HG03442 (cell line): ENCODE measurements around the gene PLA2G2A.
"Not testable (repeated sequence)": the region's sequence is repeated elsewhere in the genome, so short reads cannot be mapped to it uniquely, and the experiment has no call there.

Experiments used
- ATAC-seq: cut with Tn5 transposase; IDR thresholded peaks from one replicate; pipeline ENCODE4 v1.9.1; 2021; ENCODE audit warnings: mild to moderate bottlenecking, moderate library complexity; ENCODE audit not compliant: unreplicated experiment

PLA2G2A gene, protein sequence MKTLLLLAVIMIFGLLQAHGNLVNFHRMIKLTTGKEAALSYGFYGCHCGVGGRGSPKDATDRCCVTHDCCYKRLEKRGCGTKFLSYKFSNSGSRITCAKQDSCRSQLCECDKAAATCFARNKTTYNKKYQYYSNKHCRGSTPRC

DNA sequence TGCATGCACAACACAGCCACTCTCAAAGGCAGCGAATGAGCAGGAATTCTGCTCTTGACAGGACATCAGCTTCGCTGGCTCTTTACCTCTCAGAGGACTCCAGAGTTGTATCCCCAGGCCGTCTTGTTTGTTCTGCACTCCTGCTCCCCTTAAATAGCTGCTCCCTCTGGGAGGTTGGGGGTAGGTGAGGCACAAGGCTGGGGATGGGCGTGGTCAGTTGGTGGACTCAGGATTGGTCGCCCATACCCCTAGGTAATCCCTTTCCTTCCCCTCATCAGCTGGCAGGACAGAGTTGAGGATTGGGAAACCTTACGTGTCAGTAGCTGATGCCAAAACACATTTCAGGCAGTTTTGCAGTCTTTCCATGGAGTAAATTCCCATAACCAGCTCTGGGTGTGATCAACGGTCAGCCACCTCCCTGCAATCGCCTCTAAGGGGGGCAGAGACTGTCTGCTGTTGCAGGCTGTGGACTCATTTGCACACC, at the start of gene PLA2G2A:
PLA2G2A (minus strand) TSS at position 125 of the 484 bp plus-strand sequence. CDS start 845 bp downstream, outside the sequence.
- ATAC-seq, result no peak

DNA sequence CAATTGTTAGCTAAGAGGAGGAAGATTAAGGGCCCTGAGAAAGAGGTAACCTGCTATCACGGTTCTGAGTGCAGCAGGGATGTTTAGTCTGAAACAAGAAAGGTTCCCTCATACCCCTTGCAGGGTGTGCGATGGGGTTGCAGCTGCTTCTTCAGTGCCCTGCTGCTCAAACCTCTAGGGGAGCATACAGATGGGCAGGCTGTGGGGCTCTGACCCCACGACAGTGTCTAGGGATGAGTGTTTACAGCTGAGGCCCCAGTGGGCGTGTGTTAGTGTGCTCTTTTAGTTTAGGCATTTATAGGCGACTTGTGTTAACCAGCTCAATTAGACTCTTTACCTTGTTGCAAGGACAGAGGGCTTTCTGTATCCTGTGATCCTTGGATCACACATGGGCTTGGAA, 49.3 kb upstream of the PLA2G2A start:
- ATAC-seq, result no peak

DNA sequence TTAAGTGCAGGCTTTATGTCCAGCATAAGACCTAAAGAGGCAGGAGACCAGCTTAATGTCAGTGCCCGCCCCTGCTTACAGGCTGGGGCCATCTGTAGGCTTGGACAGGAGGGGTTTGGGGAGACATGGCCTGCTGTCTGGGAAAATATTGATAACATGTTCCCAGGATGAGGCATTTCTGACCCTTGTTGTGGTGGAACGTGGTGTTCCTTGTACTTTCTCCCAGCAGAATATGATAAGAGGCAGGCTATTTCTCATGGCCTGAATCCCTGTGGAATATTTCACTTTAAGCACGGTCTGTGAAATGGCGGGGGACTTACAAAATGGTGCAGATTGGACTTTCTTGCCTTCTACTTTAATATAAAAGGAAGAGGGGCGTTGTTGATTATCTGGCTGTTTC, 48.7 kb upstream of the PLA2G2A start:
- no peak for ATAC-seq

DNA sequence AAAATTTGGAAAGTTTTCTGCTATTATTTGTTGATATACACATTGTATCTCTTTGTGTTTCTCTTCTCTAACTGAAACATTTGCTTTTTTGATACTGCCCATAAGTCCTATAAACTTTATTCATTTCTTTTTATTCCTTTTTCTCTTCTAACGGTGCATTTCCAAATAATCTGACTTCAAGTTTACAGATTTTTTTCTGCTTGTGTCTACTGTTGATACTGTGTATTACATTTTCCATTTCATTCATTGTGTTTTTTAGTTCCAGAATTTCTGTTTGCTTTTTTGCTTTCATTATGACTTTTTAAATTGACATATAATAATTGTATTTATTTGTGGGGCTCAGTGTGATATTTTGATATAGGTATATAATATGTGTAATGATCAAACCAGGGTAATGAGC, 38.3 kb upstream of the PLA2G2A start:
- no peak for ATAC-seq

DNA sequence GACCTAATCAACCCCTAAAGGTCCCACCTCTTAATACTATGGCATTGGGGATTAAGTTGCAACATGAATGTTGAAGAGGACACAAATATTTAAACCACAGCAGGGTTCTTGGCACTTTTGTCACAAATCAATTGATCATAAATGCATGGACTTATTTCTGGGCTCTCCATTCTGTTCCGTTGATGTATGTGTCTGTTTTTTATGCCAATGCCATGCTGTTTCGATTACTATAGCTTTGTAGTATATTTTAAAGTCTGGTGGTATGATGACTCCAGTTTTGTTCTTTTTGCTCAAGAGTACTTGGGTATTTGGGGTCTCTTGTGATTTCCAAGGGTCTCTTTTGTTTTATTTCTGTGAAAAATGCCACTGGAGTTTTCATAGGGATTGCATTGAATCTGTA, 34.7 kb upstream of the PLA2G2A start:
- no peak for ATAC-seq

DNA sequence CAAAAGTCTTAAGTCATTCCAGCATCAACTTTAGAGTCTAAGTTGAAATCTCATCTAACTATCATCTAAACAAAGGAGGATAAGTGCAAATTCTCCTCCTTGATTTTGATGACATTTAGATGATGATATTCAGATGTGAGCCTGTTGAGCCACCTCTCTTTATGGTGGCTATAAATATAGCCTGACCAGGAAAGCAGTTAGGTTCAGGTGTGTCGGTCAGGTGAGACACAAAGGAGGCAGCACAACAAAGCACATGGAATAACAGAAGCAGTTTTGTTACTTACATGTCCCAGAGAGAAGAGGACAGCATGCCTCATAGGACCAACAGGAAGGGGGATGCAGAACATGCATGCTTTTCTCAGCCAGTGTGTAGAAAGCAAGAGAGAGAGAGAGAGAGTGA, 30.6 kb upstream of the PLA2G2A start:
- ATAC-seq, result no peak

DNA sequence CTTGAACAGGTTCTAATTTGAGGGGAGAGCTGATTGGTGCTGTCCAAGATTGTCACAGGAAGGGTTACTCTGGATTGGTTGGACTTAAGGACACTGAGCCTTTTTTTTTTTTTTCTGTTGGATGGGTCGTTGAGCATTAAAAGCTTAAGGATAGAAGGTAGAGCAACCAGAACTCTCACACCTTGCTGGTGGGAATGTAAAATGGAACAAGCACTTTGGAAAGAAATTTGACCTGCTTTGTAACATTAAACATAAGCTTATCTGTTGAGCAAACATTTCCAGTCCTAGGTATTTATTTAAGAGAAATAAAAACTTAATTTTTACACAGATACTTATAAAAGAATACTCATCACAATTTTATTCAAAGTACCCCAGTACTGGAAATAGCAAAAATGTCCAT, 29.8 kb upstream of the PLA2G2A start:
- no peak for ATAC-seq

DNA sequence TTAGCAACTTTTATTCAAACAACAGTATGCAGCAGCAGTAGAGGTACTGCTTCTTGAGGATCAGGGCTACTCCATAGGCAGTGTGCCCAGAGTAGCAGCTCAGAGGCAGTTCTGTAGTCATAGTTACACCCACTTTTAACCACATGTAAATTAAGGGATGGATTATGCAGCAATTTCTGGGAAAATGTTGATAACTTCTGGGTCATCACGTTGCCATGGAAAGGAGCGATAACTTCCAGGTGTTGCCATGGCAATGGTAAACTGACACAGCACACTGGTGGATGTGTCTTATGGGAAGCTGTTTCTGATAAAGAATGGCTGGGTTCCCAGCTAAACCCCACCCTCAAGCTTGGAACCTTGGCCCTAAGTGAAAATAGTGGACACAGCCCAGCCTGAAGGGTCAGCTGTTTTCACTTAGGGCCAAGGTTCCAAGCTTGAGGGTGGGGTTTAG, 29.0 kb upstream of the PLA2G2A start:
- ATAC-seq, result no peak

DNA sequence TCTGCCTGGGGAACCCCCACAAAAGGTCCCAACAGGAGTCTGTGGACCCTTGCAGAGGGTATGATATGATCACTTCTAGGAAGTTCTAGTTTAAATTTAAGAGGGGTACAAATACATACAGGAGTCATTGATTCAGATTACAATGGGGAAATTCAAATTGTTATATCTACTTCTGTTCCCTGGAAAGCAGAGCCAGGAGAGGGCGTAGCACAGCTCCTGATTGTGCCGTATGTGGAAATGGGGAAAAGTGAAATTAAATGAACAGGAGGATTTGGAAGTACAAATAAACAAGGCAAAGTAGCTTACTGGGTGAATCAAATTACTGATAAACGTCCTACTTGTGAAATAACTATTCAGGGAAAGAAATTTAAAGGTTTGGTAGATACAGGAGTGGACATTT, 19.4 kb upstream of the PLA2G2A start:
- not testable (repeated sequence) for ATAC-seq

DNA sequence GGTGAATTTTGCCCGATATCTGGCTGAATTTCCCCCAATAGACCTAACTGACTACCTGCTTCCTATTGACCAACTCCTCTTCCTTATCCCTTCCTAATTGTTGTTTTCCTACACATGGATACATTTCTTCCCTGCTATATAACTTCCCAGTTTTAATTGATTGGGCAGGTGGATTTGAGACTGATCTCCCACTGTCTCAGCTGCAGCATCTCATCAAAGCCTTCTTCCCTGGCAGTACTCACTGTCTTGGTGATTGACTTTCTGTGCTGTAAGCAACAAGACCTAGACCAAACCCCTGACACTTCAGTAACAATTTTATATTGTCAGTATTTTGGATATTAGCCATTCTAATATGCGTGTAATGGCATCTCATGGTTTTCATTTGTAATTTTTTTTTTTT, 11.3 kb upstream of the PLA2G2A start:
- no peak for ATAC-seq

DNA sequence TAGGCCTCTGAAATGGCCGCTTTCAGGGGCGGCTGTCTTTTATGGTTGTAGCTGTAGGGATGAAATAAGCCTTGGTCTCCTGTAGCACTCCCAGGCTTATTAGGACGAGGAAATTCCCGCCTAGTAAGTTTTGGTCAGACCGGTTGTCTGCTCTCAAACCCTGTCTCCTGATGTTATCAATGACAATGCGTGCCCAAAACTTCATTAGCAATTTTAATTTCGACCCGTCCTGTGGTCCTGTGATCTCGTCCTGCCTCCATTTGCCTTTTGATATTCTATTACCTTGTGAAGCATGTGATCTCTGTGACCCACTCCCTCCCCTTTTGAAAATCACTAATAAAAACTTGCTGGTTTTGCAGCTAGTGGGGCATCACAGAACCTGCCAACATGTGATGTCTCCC, 10.8 kb upstream of the PLA2G2A start:
- ATAC-seq, result not testable (repeated sequence)

DNA sequence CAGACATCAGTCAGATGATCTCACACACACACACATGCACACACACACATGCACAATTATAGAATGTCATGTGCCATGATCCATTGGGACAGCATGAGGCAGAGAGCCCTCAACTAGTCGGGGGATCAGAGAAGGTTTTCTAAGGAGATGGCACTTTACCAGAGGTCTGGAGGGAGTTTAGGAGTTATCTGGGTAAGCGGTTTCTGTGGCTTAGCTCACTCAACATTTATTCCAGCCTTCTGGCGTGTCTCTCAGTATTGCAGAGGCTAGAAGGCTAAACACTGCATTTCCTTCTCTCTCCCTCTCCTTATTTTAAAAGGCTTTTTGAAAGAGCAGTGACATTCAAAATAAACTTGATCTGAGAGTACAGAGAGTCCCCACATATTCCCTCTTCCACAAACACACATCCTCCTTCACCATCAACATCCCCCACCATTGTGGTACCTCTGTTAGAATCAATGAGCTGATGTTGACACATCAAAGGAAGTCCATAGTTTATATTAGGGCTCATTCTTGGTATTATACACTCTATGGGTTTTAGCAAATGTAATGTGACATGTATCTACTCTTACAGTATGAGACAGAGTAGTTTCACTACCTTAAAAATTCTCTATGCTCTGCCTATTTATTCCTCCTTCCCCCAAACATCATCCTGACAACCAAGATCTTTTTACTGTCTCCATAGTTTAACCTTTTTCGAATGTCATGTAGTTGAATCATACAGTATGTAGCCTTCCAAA, 9.0 kb upstream of the PLA2G2A start:
- no peak for ATAC-seq

DNA sequence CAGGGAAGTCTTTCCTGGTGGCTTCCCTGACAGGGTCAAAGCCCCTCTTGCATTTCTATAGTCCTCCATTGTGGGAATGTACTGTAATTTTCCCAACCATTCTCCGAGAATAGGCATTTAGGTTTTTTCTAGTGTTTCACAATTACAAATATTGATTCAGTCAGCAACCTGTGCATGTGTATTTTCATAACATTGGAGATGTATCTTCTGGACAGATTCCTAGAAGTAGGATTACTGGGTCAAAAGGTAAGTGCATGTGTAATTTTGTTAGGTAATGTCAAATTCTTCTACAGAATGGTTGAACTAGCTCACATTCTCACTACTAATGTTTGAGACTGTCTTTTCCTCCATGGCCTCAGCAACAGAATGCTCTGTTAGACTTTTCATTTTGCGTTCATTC, 8.3 kb upstream of the PLA2G2A start:
- ATAC-seq, result no peak

DNA sequence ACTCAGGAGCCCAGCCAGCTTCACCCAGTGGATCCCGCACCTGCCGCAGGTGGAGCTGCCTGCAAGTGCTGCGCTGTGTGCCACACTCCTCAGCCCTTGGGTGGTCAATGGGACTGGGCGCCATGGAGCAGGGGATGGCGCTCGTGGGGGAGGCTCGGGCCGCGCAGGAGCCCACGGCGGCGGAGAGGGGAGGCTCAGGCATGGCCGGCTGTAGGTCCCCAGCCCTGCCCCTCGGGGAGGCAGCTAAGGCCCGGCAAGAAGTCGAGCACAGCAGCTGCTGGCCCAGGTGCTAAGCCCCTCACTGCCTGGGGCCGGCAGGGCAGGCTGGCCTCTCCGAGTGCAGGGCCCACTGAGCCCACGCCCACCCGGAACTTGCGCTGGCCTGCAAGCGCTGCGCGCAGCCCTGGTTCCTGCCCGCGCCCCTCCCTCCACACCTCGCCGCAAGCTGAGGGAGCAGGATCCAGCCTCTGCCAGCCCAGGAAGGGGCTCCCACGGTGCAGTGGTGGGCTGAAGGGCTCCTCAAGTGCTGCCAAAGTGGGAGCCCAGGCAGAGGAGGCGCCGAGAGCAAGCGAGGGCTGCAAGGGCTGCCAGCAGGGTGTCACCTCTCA, 5.1 kb upstream of the PLA2G2A start:
- ATAC-seq, result not testable (repeated sequence)

DNA sequence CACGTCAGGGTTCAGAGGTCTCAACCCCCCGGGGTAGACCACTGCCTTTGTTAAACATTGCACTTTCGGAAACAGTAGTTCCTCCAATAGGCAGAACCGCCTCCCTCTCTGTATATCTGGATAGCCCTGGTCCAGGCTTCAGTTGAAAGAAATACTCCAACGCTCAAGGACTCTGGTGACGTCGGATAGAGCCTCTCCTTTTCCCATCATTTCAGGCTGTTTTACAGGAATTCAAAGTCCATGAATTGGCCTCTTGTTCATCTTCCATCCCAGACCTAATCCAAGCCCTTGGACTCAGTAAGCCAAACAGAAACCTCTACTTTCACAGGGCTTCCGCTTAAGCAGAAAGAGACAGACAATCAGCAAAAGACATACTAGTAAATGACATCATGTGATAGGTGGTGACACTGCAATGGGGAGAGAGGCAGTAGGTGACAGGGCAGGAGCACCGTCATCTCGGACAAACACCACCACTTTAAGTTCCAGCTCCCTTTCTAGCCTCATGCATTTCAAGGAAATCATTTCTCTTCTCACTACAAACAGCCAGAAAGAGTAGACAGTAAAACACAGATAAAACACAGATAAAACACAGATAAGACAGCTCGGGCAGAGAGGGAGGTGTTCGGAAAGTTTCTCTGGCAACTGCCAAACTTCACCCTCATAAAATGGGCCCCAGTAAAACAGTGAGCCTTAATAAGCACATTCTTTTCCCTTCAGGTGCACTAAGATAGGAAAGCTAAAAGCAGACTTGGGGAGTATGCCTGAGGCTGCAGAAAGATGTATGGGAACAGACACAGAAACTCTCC, 2.3 kb upstream of the PLA2G2A start:
- no peak for ATAC-seq

DNA sequence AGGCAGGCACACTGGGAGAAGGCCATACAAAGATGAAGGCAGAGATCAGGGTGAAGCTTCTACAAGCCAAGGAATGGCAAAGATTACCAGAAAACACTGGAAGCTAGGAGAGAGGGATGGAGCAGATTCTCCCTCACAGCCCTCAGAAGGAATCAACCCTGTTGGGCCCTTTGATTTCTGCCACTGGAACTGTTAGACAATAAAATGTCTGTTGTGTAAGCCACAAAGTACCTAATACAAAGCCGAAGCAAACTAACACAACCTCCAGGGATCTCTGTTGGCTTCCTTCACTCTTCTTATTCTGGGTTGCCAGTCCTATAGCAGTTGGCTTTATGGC, 1.7 kb upstream of the PLA2G2A start:
- ATAC-seq, result no peak

DNA sequence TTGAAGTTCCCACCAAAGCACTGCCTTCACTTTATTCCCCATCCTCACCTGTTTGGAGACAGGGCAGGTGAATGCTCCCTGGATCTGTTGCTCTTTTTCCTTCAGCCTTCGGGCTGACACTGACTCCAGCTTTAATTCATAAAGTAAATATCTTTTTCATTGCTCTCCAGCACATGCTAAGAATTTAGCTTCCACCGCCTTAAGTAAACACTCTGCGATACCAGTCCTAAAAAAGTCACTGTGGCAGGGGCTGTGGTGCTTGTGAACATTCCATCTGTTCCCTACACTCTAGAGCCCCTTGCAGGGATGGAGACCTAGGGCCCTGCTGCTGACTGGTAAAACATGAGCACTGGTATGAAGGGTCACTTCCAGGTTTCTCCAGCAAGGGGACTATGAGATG, 896 bp upstream of the PLA2G2A start:
- ATAC-seq, result no peak

DNA sequence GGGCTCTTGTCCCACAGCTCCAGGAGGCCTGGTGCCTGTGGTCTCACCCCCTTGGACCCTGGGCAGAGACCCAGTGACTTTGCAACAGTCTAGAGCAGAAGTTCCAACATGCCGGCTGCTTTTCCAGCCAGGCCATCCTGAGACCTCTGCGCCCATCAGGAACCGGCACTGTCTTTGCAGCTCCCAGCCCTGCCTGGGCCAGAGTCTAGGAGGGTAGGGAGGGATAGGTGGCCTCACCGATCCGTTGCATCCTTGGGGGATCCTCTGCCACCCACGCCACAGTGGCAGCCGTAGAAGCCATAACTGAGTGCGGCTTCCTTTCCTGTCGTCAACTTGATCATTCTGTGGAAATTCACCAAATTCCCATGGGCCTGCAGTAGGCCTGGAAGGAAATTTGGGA, 1.3 kb downstream of the PLA2G2A start:
- ATAC-seq, result no peak

DNA sequence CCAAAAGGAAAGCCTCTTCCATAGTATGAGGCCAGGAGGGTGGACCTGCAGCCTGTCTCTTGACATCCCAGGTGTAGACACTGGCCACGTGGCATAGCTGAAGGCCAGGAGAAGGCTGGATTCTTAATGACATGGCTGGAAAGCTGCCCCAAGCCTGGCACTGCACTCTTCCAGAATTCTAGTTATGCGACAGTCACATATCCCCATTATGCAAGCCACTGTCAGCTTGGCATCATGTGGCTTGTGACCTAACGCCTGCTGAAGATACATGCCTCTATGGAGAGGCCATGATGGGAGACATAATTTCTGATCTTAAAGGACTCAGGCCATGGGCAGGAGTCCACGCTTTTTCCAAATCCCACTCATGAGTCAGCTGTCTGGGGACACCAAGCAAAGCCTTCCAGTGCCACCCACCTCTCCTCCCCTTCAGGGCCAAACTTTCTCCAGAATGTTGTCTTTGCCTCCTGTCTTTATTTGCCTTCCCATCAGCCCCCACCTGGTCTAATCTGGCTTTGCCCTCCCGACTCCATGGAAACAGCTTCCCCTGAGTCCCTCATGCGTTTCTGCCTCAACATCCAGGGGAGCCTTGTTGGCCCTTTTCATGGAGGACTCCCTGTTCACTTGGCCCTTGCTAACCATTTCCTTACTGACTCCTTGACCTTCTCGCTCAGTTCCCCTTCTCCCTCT, 3.0 kb downstream of the PLA2G2A start:
- no peak for ATAC-seq

DNA sequence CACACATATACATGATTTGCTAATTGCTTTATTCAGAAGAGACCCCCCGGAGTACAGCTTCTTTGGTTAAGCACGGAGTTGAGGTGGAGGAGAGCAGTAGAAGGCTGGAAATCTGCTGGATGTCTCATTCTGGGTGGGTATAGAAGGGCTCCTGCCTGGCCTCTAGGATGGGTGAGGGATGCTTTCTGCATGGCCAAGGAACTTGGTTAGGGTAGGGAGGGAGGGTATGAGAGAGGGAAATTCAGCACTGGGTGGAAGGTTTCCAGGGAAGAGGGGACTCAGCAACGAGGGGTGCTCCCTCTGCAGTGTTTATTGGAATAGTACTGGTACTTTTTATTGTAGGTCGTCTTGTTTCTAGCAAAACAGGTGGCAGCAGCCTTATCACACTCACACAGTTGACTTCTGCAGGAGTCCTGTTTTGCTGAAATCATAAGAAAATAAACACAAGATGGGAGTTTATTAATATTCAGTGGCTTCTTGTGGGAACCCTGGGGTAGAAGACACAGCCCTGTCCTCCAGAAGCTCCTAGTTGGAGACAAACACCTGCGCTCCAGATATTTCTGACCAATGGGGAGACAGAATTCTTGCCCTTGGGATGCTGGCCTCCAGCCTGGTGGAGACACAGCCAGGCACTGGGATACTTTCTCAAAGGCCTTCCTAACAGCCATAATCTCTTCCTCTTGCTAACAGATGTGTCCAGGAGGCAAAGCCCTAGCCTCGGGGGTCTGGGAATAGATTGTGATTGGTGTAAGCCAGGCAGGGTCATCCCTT, 3.8 kb downstream of the PLA2G2A start:
- ATAC-seq, result no peak
